Islet of Langerhans (tissue), 1 donor: ENCODE data around the gene CTNNBL1.

Experiments
- FAIRE-seq: peaks from one replicate; lab custom pipeline; 2011; peaks lifted over from hg19 to GRCh38; lab: Jason Lieb, UNC

Gene CTNNBL1

GRCh38 chr20:37741570-37741969 is 47.7 kb downstream of the CTNNBL1 start:
- no peak for FAIRE-seq

- FAIRE-seq: no peak
Measured at GRCh38 chr20:37742131-37742530, 48.3 kb downstream of the CTNNBL1 start.

GRCh38 chr20:37744347-37744746 is 50.5 kb downstream of the CTNNBL1 start:
- FAIRE-seq: no peak

DNA sequence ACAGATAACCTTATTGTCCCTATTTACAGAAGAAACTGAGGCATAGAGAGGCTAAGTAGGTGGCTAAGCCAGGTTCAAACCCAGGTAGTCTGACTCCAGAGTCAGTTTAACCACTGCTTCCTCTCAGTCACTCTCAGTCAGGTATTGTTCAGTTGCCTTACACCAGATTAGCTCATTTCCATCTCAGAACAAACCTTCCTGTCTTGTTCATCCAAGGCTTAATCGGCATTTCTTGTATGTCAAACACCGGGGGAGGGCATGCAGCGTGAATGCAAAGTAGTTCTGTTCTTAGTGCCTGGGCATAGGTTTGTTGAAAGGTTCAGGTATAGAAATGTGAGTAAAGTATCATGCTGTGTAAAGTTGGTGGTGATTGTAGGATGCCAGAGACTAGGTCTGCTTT is 51.7 kb downstream of the CTNNBL1 start:
- no peak for FAIRE-seq

- no peak for FAIRE-seq
Measured at GRCh38 chr20:37748015-37748414, 54.2 kb downstream of the CTNNBL1 start.

DNA sequence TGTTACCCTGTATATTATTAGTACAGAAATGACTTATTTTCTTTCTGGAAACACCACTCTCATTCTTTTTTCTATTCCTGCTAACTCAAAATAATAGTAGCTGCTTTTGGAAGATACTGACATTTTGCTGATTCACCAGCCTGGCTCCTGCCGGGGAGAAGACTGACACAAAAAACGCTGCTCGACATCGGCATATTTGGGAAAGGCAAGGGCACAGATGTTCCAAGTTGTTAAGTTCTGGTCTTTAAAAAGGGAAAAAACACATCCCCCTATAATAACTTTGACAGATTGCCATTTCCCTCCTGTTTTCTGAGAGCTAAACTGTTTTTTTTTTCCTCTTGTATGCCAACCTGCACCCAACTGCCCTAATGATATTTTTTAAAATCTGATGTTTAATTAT is 55.4 kb downstream of the CTNNBL1 start:
- no peak for FAIRE-seq

DNA sequence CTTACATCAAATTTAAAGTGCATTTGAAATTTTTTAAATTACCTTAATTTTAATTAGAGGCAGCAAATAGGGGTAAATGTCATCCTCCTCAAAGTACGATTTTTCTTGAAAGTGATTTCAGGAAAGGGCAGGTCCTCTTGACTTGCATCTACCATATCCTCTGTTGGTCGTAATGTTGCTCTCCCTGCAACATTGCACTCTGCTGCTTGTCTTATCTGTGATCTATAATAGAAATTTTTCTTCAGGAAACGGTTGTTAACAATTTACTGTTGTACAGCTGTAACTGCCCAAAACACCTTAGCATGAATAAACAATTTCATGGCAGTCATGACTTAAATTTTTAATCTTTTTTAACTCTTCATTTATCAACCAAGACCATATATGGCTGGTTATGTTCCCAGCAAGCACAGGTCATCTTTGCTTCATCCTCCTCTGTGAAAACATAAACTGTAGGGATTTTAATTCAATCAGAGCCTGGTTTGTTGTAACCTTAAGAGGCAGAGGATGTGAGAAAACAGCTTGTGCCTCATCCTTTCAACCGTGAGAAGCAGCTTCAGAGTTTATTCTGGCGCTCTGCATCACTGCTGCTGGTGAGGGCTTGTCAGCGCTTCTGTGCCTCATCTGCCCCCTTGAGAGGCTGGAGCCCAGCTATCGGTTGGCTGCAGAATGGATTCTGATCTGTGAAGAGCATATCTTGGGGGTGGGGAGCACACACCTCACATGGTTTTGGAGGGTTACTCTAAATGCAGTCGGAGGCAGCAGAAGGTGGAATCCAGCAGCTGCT is 56.0 kb downstream of the CTNNBL1 start:
- no peak for FAIRE-seq

DNA sequence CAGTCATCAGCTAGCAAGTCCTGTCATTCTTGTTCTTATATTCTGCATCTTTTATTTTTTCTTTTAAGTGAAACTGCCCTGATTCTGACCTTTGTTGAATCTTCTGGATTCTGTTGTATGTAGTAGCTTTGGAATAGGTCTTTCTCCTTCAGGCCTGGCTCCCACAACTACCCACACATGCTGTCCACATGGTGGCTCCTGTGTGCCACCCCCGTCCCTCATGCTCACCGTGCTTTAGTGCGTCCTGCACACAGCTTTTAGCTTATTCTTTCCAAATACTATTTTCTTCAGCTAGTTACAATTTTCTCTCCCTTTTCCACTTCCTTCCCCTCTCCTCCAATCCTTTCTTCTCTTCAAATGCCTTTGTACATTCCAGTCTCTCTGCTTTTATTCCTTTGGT is 61.8 kb downstream of the CTNNBL1 start:
- FAIRE-seq: no peak

- FAIRE-seq: no peak
Measured at GRCh38 chr20:37756234-37756633, 62.4 kb downstream of the CTNNBL1 start.

DNA sequence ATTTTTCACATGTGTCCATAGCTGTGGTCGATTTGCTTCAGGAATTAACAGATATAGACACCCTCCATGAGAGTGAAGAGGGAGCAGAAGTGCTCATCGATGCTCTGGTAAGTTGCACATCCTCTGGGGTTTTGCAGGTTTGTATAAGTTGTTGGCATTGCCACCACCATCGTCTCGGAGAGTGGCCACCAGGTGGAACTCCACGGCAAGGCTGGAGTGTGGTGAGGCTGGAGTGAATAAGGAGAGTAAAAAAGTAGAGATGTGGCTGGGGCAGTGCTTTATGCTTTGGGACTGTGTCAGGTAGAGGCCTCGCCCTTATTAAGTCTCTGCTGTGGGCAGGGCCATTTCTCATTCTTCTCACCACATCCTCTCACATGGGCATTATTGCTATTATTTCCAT is 63.7 kb downstream of the CTNNBL1 start:
- FAIRE-seq: no peak

GRCh38 chr20:37758332-37758731 is 64.5 kb downstream of the CTNNBL1 start:
- no peak for FAIRE-seq

- FAIRE-seq: no peak
Measured at GRCh38 chr20:37759052-37759553, 65.3 kb downstream of the CTNNBL1 start.

- FAIRE-seq: no peak
Measured at GRCh38 chr20:37759761-37760209, 66.0 kb downstream of the CTNNBL1 start.

GRCh38 chr20:37760322-37760721 is 66.5 kb downstream of the CTNNBL1 start:
- FAIRE-seq: no peak

DNA sequence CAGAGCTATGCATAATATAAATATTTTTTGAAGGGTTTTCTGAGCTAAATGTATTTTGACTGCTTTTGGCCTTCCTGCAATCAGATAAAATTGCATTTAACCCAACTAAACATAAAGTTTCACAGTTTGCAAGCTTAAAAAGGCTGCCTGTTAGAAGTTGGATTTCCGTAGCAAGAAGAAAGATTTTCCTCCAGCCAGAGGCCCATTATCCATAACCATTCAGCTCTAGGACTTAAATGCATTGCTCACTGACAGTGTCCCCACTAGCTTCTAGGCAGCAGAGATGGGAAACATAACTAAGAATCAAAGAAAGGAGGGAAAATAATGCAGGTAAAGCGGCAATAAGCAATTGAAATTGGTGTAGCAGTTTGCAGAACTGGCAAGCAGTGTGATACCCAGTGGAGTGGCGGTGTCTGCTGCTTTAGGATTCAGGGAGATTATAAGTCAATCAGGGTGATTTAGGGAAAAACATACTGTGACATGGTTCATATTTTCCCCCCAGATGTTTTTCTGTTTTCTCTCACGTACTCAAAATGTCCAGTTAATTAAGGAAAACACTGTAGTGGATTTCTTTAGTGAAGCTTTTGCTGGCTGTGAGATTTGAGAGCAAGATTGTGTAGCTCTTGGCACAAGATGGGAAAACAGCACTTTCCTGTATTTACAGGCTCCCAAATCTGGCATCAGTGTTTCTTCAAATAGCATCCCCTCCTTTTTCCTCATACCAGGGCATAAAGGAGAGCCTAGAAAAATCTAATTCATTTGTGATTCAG is 69.1 kb downstream of the CTNNBL1 start:
- no peak for FAIRE-seq

DNA sequence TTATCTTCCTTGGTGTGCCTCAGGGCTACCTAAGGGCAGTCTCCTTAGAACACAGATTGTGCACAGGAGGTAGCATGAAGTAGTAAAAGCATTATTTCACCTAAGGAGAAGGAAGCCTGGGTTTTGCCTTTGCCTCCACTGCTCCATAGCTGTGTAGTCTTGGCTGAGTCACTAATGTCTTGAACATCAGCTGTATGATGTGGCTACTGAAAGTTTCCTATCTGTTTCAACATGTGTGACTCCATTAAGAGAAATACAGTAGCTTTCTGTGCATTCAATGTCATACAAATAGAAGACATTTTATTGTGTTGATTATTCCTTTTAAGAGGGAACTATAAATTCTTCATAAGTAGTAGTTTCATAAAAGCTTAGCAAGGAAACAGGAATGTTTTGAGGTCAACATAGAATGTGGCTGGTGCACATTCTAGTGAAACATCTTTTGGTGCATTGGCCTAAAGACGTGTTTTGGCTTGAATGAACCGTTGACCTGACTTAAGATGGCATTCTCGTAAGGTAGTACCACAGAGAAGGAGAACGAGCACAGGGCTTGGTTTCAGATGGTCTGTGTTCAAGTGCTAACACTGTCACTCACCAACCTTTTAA is 70.6 kb downstream of the CTNNBL1 start:
- no peak for FAIRE-seq

- no peak for FAIRE-seq
Measured at GRCh38 chr20:37770908-37771307, 77.1 kb downstream of the CTNNBL1 start.

- FAIRE-seq: no peak
Measured at GRCh38 chr20:37773291-37773826, 79.5 kb downstream of the CTNNBL1 start.

- no peak for FAIRE-seq
Measured at GRCh38 chr20:37774156-37774555, 80.3 kb downstream of the CTNNBL1 start.

DNA sequence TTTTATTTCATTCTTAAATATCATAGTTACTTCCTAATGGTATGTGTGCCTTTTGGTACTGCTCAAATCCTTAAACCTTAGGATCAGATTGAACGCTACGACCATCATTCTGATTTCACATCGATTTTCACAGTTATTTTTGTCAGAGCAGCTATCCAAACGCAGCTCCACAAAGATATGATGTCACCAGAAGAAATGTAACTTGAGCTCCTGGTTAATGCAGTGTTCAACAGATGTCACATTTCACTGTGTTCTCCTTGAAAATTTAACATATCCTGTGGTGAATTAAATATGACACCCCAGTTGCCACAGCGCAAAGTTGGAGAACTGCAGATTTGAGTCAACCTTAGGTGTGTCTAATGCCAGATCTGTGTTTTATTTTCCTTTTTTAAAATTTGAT is 81.4 kb downstream of the CTNNBL1 start:
- FAIRE-seq: no peak

- no peak for FAIRE-seq
Measured at GRCh38 chr20:37776049-37776448, 82.2 kb downstream of the CTNNBL1 start.

GRCh38 chr20:37776526-37776925 is 82.7 kb downstream of the CTNNBL1 start:
- FAIRE-seq: no peak
